Stimulated activated CD8-positive, alpha-beta memory T cell treated with anti-CD3 and anti-CD28 coated beads, Interleukin-12 subunit alpha, Interleukin-12 subunit beta, amount 100 ng/mL, for 24 hours (primary cell): ENCODE measurements around the gene UNC13D.
"Not testable (repeated sequence)": the region's sequence is repeated elsewhere in the genome, so short reads cannot be mapped to it uniquely, and the experiment has no call there.

Source experiments
- DNase-seq: peaks from one replicate; pipeline ENCODE4 v3.0.0-alpha.2; 2020; ENCODE audit errors: extremely low read depth

UNC13D gene

DNA sequence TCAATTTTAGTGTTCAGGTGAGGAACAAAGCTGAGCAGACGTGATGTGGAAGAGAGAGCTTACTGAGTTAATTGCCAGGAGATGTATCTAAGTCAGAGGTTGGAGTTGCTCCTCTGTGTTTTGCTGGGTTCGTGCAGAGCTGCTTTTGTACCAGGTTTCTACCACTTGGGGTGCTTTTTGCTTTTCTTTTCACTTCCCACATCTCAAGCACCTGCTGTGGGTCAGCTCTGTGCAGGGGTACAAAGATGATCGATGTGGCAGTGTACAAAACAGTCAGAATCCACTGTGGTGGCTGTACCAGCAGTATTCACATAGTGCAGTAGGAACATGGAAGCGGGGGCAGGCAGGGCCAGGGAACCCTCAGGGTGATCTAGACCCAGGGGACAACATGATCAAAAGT, 44.8 kb downstream of the UNC13D start:
- DNase-seq: no peak

DNA sequence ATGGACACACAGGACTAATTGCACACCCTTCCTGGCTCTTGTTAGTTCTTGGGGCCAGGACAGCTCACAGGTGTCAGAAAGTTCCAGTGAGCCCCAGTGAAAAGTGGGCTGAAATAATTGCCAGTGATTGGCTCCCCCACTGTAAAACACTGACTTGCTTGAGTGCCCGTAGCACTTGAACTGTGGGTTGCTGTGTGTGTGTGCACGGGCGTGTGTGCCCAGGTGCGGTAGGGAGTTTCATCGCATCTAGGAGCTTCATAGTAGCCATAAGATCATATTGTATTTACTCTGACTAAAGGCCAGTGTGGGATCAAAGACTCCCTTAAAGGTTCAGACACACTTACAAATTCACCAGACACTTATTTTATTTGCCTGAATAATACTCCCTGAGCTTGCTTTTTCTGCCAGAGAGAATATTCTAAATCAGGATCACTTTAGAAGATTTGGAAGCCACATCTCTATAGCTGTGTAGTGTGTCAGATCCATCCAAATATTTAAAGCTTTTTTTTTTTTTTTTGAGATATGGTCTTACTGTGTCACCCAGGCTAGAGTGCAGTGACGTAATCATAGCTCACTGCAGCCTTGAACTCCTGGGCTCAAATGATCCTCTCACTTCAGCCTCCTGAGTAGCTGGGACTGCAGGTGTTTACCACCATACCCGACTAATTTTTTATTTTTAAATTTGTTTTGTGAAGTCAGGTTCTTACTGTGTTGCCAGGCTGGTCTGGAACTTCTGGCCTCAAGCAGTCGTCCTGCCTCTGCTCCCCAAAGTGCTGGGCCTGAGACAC, 48.2 kb downstream of the UNC13D start:
- no peak for DNase-seq

DNA sequence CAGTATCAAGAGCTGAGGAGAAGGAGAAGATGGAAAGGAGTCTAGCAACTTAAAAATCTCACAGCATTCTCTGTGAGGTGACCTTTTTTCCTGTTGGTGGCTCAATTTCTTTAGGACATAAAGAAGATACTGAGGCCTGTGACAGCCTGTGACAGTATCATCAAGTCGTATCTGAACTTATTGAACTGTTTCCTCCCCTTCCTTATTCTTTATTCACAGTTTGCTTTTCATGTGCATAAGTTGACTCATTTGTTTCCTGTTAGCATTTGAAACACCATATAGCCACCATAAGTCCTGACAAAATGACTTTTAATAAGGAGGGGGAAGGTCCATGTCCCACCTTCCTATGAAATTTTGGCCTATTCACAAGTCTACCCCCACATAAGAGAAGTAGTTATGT, 50.7 kb downstream of the UNC13D start:
- no peak for DNase-seq

DNA sequence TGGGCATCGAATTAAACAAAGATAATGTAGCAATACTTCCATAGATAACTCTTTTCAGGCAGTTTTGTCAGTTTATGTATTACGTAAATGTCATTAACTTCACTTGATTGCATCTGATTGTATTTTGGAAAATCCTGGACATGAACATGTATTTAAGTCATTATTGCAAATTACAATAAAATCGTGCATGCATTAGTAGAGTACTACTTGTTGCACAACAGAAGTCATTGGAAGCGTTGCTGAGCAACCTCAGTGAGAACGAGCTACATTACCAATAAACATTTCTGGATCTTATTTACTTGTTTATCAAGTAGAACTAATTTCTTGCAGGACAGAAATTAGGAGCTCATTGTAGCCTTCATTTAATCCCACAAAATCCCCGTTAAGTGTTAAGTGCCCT, 53.0 kb downstream of the UNC13D start:
- DNase-seq: no peak

DNA sequence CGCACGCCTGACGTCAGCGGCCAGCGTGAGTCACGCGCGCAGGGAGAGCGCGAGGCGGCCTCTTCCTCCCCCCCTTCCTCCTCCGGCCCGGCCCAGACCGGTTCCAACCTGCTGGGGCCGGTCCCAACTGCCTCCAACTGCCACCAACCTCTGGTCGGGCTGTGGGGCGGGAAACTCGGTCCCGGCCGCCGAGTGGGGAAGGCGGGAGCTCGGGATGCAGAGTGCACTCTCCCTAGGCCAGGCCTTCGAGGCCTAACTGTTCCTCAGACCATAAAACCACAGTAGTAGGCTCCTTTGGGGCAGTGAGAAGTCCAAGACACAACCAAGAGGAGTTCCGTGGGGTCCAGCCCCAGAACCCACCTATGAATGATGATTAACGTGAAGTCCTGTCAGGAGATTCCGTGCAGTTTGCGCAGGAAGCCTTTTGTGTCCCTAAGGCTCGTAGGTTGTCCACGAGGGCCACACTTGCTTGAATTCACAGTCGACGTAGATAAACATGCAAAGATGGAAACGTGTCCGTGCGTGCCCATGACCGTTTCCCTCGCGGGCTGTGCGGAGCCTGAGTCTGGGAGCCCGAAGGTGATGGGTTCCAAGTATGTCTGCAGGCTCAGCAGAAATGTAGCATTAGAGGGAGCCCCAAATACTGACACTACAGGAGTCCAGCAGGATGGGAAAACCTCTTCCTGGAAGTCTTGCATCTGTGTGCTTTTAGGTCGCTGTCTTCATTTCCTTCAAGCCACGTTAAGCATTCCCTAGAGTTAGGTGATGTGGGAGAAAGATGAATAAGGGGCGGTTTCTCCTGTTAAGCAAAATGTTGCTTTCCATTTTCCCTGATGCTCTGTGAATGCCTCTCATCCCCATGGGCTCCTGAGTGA, 59.0 kb downstream of the UNC13D start:
- DNase-seq: peak; percentile 76

DNA sequence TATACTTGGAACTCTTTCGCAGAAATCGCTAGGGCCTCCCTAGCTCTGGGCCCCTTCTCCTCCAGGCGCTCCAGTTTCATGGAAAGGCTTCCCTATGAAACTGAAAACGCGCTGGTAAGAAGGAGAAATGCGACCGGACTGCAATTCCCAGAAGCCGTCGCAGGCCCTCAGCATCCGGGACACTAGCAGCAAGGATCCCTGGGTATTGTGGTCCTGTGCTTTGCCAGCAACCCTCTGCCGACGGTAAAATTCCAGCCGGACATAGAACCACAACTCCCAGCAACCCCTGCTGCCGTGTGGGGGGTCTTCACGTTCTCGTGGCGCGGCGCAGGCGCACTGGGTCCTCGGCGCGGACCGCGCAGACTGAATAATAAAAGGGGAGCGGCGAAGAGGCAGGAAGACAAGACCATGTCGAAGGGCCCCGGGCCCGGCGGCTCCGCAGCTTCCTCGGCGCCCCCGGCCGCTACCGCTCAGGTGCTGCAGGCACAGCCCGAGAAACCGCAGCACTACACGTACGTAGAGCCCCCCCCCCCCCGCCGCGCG, 59.7 kb downstream of the UNC13D start, which contains the start of gene UNK:
Gene UNK (plus strand): TSS at position 334 of the 543 bp plus-strand sequence. CDS start 75 bp downstream, at position 409.
- peak; percentile 88 for DNase-seq

DNA sequence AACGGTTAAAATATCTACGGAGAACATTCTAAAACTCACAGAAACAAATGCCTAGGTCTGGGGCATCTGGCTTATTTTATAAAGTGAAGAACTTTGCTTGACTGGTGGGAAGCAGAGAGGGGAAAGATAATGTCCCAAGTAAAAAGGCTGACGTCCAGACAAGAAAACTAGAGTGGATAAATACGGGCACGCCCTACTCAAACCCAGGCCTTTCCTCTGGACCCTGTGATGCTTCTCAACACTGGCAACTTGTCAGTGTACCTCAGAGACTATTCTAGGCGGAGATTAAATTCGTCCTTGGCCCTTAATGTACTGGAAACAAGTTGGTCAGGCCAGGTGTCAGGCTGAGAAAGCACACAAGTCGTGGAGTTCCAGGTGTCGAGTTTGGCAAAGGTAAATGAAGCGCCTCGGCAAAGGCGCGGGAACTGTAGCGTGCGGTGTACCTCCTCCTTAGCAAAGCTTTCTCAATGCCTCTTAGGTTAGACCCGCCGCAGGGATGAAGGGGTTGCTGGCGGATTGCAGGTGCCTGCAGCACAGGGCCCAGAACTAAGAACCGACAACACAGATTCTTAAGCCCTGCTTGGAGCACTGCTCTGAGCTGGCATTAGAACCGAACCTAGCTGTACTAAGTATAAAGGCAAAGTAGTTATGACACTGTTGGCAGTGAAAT, 60.3 kb downstream of the UNC13D start:
- no peak for DNase-seq

DNA sequence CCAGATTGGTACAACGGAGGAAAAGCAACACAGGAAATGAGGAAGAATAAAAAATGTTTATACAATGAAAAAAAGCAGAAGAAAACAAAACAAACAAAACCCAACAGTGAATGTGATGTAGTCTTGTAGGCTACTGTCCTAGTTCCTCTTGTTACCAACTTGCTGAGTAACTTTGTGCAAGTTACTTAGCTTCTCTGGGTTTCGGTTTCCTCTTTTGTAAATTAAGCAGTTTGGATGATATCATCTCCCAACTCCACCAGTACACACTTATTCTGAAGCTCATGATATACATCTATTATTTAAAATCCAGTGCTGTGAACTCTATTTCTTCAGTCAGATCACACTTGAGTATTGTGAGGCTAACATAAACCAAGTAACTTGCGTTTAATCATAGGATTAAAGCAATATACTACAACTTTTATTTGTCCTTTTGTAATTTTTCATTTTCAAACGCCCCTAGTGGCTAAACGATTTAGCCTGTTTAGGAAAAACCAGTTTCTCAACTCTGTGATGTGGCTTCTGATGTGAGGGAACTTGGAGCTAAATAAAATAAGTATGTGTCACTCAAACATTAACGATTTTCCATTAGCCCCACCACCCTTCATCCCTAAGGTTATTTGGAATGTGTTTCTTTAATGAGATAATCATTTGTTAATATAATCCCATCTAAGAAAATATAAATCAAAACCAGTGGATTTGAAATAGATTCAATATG, 61.0 kb downstream of the UNC13D start:
- DNase-seq: no peak

DNA sequence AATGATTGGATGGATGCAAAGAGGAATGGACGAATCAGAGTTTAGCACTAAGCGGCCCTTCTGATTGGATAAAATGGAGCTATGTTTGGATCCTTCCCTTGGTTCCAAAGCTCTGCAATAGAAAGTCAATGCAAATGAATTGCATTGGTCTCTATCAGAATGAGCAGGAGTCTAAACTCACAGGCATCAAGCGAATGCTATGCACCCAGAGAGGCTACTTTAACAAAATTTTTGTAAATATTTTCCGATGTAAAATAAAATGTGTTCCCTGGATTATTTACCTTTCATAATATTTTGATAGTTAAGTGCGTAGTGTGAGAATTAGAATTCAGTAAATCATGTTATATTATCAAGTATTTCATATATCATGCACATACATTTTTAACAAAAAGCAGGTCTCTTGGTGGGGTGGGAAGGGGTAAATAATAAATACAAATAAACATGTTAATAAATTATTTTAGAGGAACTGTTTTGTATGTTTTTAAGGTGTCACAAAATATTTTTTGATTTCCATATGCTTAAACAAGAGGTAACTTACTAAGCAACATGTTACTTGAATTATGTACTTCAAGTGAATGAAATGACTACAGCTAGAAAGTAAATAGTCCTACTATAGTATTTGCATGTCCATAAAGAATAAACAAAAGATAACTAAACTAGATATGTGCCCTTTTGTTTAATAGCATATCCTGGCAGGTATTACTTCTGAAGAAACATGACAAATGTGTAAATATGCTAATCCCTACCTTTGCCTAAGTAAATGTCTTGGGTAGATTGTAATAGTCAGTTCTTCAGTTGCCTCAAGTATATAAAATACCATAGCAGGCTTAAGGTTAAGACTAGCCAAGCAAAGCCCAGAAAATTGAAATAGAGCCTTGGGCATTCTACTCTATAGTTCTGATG, 64.0 kb downstream of the UNC13D start:
- no peak for DNase-seq

DNA sequence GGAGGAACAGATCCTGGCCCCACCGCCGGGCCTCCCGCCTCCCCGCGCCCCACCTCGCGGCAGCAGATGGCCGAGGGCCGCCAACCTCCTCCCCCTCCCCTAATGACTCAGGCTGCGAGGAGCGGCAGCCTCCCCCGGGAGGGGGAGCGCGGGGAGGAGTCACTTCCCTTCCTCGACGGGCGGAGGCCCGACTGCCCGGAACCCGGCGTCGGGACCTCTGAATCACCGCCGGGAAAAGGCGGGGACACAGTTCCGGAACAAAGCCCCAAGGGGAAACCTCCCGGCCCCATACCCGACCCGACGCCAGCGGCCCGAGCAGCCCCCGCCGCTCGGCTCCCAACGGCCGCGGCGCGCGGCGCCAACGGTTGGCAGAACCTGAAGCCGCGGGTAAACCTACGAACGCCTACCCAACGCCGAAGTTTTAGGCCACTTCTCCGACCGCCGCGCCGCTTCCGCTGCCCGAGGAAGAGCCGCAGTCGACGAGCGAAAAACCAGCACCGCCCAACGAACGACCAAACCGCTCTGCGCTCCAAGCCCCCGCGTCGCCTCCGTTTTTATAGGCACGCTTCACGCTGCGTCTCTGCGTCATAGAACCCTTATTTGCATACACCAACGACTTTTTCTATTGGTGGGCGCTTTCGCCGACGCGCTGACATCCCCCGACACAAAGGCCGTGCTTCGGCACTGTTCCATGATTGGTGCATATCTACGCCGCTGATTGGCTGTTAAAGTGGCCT, 64.8 kb downstream of the UNC13D start:
- peak; percentile 79 for DNase-seq

DNA sequence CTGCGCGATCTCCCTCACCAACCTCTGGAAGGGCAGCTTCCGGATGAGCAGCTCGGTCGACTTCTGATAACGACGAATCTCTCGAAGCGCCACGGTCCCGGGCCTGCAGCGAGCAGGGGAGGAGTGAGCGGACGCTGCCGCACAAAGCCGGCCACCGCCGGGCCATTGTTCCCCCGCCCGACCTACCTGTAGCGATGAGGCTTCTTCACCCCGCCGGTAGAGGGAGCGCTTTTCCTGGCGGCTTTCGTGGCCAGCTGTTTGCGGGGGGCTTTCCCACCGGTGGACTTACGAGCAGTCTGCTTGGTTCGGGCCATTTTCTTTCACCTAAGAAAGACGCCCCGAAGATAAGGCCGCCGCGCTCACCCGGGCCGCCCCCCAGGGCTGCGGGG, 65.3 kb downstream of the UNC13D start:
- DNase-seq: no peak

DNA sequence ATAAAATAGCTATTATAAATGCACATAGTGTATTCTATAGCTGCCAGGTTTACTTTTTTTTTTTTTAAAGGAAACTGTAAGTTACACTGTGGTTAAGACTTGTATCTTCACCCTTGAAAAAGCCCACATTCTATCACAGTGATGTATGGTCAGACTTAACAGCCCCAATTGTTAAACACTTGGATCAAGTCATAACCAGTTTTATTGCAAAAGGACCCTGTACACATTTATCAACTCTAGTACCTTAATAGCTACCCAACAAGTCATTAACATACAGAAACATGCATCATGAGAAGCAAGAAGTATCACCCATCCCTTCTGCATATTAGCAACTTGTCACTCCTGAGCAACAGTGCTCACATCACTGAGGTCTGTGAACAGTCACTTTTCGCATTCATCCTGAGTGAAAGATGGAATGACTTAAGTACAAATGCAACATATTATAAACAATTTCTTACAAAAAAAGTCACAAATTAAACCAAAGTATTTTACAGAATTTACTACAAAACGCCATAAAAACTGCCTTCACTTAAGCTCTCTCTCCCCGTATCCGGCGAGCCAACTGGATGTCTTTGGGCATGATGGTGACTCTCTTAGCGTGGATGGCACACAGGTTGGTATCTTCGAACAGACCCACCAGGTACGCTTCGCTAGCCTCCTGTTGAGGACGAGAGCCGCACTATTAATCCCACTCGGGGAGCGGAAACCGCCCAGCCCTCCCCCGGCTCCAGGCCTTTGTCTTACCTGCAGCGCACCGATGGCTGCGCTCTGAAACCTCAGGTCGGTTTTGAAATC, 65.9 kb downstream of the UNC13D start:
- DNase-seq: not testable (repeated sequence)

DNA sequence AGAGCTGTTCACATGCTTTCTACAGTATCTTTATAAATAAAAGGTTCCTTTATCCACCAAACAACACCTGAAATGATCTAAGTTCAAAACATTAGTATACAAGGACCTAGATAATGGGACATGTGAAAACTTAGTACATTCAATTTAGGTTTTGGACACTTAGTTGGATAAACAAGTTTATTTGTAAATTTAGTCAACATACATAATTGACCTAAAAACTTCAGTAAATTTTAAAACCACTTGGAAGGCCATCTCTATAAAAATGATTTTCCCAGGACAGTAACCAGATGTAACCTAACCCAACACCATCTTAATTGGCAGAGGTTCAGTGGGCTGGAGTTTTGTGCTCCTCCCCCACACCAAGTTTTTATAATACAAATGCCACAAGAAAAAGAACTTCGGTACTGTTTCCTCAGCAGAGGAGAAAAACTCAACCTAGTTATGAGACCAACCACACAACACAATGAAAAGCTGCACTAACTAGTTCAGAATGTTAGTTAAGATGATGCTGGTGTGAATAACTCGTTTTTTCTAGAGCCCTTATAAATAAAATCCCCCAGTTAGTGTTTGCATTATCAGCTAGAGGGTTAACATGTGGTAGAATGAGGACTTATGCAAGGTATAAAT, 66.8 kb downstream of the UNC13D start:
- no peak for DNase-seq
